Keratinocyte (primary cell): ENCODE results near the gene ATG4B.

Experiments
- EZH2 ChIP-seq: IDR thresholded peaks from one replicate; pipeline ENCODE4 v1.6.1; 2012; ENCODE audit warnings: inconsistent platforms, mild to moderate bottlenecking, low read length, moderate library complexity
- TF ChIP-seq, protein P1 (sequence below), 3 experiments: IDR thresholded peaks in 1 of 3; conservative IDR thresholded peaks in 1 of 3; optimal IDR thresholded peaks in 1 of 3; 2 replicates in 2 of 3; 3 replicates in 1 of 3; pipeline versions ENCODE3 to v1.5.1; 2011; ENCODE audit warnings: low read length in 3 of 3, mild to moderate bottlenecking in 3 of 3, moderate library complexity in 2 of 3, control low read depth in 1 of 3, inconsistent platforms in 1 of 3; ENCODE audit not compliant: insufficient read depth in 2 of 3; ENCODE audit errors: extremely low read depth in 1 of 3

DNA sequence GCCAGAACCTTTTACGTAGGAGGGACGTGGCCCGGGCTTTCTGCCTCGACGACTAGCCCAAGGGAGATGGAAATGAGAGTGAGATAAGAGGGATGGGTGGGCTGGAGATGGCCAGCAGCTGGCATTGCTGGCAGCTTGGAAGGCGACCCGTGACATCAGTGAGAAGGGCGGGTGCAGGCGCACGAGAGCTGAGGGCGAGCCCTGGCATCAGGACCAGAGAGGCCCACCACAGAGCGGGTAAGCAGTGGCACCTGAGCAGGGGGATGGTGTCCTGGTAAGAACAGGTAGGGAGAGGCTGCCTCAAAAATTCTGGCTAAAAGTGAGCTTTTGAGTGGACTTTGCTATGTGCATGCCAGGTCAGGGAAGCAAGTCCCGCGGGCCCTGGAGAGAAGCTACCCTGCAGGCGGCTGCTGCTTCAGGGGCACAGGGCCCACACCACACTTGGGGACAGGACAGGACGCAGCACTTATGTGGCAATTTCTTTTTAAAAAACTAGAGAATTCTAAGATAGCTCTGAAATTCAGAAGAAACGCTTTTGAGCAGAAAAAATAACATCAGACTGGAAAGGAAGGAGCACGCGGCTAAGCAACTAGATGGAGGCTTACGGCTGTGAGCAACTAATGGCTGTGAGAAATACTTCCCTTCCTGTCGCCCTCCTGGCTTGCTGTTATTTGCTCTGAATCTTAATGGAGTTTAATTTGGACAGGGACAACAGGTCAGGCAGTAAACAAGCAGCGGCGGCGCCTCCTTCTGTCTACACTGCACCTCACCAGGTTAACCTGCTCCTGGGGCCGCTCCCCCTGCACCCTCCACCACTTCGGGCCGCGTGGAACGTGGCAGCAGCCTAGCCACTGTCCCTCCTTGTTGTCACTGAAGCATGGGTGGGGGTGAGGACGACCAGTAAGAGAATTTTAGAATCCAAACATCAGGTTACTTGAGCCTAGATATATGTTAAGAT is 21.0 kb upstream of the ATG4B start:
- TF ChIP-seq EZH2, result no peak
- TF ChIP-seq, protein P1, sequence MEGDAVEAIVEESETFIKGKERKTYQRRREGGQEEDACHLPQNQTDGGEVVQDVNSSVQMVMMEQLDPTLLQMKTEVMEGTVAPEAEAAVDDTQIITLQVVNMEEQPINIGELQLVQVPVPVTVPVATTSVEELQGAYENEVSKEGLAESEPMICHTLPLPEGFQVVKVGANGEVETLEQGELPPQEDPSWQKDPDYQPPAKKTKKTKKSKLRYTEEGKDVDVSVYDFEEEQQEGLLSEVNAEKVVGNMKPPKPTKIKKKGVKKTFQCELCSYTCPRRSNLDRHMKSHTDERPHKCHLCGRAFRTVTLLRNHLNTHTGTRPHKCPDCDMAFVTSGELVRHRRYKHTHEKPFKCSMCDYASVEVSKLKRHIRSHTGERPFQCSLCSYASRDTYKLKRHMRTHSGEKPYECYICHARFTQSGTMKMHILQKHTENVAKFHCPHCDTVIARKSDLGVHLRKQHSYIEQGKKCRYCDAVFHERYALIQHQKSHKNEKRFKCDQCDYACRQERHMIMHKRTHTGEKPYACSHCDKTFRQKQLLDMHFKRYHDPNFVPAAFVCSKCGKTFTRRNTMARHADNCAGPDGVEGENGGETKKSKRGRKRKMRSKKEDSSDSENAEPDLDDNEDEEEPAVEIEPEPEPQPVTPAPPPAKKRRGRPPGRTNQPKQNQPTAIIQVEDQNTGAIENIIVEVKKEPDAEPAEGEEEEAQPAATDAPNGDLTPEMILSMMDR (optimal IDR thresholded peaks at IDR 0.05 in 1 of 3, IDR thresholded peaks at IDR 0.05 in 1 of 3, conservative IDR thresholded peaks at IDR 0.05 in 1 of 3; ENCODE audit: extremely low read depth in 1 of 3, insufficient read depth in 2 of 3, low read length in 3 of 3), result no peak
